ENCODE measurements around the gene PALMD. TPM values are rescaled to one million over a fixed set of nuclear protein-coding genes. Genes with fewer than 3 reads are reported as not detected.

PALMD gene
- total RNA-seq, 1 experiment from 2014 or later: not detected

DNA sequence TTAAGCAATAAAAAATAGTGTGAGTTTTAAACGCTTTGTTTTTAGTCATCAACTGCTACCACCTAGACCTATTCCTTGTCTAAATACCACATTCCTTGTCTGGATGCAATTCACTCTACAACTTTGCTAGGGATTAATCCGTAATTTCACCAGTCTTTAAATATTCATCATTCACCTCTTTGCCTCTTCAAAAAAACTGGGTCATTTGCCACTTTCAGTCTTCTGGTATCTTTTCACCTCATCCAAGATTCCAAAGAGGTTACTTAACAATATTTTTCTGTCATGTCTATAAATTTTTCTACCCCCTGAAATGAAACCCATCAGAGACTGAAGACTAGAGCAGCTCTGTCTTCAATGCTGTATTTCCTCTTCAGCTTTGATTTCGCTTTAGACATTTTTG lies 9.5 kb downstream of the PALMD start:
- Histone ChIP-seq H2BK15ac (ENCODE audit: low read depth, low read length) (no peak overlapping the region), H2AK5ac (ENCODE audit: insufficient read length, low read length) (no peak overlapping the region), H3K9me3 (ENCODE audit: control insufficient read depth, low read depth, low read length) (no peaks in the 10 kb centered on the region), H4K91ac (ENCODE audit: insufficient read length, low read depth, low read length) (no peak overlapping the region), H4K20me1 (ENCODE audit: control insufficient read depth, insufficient read depth, insufficient read length) (no peaks in the 10 kb centered on the region), H2BK5ac (ENCODE audit: insufficient read length, low read length) (no peak overlapping the region), H3K79me1 (ENCODE audit: insufficient read depth, low read depth, low read length, poor library complexity, severe bottlenecking) (no peaks in the 10 kb centered on the region), H3K18ac (ENCODE audit: insufficient read length, low read depth, low read length) (no peak overlapping the region), H3K4ac (ENCODE audit: low read depth, low read length) (no peak overlapping the region), H3K23me2 (ENCODE audit: insufficient read length, low read depth, low read length, poor library complexity, severe bottlenecking) (no peaks in the 10 kb centered on the region), H3K56ac (ENCODE audit: insufficient read length, low read depth, low read length) (no peak overlapping the region), H3K4me1 (ENCODE audit: insufficient read depth, low read length) (peaks cover 2% of the 10 kb centered on the region; the same call in 1 of the 2 replicates), H3K27me3 (ENCODE audit: insufficient read depth, low read length) (no peaks in the 10 kb centered on the region), H4K5ac (ENCODE audit: insufficient read length, low read depth, low read length) (no peak overlapping the region), H3K79me2 (ENCODE audit: insufficient read depth, low read length) (no peaks in the 10 kb centered on the region), H3K27ac (ENCODE audit: insufficient read length, low read depth, low read length) (no peak overlapping the region), H3K14ac (ENCODE audit: insufficient read depth, low read length) (no peak overlapping the region), H2BK20ac (ENCODE audit: low read depth, low read length, poor library complexity, severe bottlenecking) (no peak overlapping the region), H2BK120ac (ENCODE audit: low read depth, low read length, poor library complexity, severe bottlenecking) (no peak overlapping the region), H4K8ac (replicated peaks; ENCODE audit: insufficient read length, low read depth, low read length) (no peak overlapping the region), H3T11ph (ENCODE audit: low read length) (no peak overlapping the region), H3K23ac (ENCODE audit: insufficient read length, low read depth, low read length) (no peak overlapping the region), H2BK12ac (ENCODE audit: insufficient read length, low read depth, low read length) (no peak overlapping the region), H3K4me2 (ENCODE audit: insufficient read depth, insufficient read length, low read length) (no peak overlapping the region), H2AFZ (ENCODE audit: low read length) (no peak overlapping the region), H3K9ac (ENCODE audit: extremely low read depth, insufficient read length, low read length) (no peak overlapping the region)
- Mint-ChIP-seq H3K4me1 (peaks cover 16 to 21% of the 10 kb centered on the region in 2 experiments), H3K27me3 (ENCODE audit: low read depth) (no peaks in the 10 kb centered on the region), H3K36me3 (ENCODE audit: insufficient read depth in 1 of 3, low read depth in 3 of 3) (no peaks in the 10 kb centered on the region), H3K4me3 (no peak overlapping the region), H3K27ac (no peak overlapping the region), H3K9me3 (no peaks in the 10 kb centered on the region)
- WGBS (ENCODE audit: extremely low coverage, insufficient read length, low lambda C conversion rate): no CpG with 5 or more reads among the region's 3 CpGs
- no peak for DNase-seq
- TF ChIP-seq, protein P1, sequence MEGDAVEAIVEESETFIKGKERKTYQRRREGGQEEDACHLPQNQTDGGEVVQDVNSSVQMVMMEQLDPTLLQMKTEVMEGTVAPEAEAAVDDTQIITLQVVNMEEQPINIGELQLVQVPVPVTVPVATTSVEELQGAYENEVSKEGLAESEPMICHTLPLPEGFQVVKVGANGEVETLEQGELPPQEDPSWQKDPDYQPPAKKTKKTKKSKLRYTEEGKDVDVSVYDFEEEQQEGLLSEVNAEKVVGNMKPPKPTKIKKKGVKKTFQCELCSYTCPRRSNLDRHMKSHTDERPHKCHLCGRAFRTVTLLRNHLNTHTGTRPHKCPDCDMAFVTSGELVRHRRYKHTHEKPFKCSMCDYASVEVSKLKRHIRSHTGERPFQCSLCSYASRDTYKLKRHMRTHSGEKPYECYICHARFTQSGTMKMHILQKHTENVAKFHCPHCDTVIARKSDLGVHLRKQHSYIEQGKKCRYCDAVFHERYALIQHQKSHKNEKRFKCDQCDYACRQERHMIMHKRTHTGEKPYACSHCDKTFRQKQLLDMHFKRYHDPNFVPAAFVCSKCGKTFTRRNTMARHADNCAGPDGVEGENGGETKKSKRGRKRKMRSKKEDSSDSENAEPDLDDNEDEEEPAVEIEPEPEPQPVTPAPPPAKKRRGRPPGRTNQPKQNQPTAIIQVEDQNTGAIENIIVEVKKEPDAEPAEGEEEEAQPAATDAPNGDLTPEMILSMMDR (conservative IDR thresholded peaks at IDR 0.05): no peak

Data from H9 (cell line).